Breast epithelium (tissue), 4 donors: ENCODE measurements around the gene NCAPG2. TPM values are rescaled to one million over a fixed set of nuclear protein-coding genes. Genes with fewer than 3 reads are reported as not detected.

Experiments used
- DNase-seq, 2 donors: peaks; one replicate each; pipeline ENCODE4 v3.0.0-alpha.2; 2019; ENCODE audit warnings: low spot score in 2 of 2
- H3K27ac ChIP-seq, 2 donors: fragments of 200-600 bp; sonication (generic) in 1 of 2; one replicate each; pipeline ENCODE4 v1.5.1; 2016 to 2019; ENCODE audit warnings: mild to moderate bottlenecking in 1 of 2
- H3K27me3 ChIP-seq, 2 donors: fragments of 200-600 bp; sonication (generic) in 1 of 2; one replicate each; pipeline versions ENCODE4 v1.5.1 to v1.6.0; 2017 to 2019; ENCODE audit warnings: control low read depth in 1 of 2, mild to moderate bottlenecking in 1 of 2
- H3K36me3 ChIP-seq: fragments of 200-600 bp; one replicate; pipeline ENCODE4 v1.5.1; 2019
- H3K4me1 ChIP-seq, 2 donors: fragments of 200-600 bp; sonication (generic); one replicate each; pipeline ENCODE4 v1.5.1; 2016 to 2019; ENCODE audit warnings: control low read depth in 1 of 2
- H3K4me3 ChIP-seq, 3 donors: fragments of 200-600 bp; sonication (generic); 1 replicate in 2 of 3; 2 replicates in 1 of 3; pipeline ENCODE4 v1.5.1; 2016 to 2019; ENCODE audit warnings: mild to moderate bottlenecking in 3 of 3, moderate library complexity in 2 of 3
- H3K9me3 ChIP-seq, 2 donors: fragments of 200-600 bp; sonication (generic) in 1 of 2; one replicate each; pipeline ENCODE4 v1.5.1; 2016 to 2019; ENCODE audit warnings: control low read depth in 1 of 2
- CTCF ChIP-seq, 3 donors: fragments of 450-650 bp; IDR thresholded peaks; one replicate each; pipeline ENCODE4 v1.5.1; 2016 to 2017; ENCODE audit warnings: antibody characterized with exemption in 3 of 3, mild to moderate bottlenecking in 3 of 3, moderate library complexity in 3 of 3
- POLR2A ChIP-seq: fragments of 450-650 bp; IDR thresholded peaks from one replicate; pipeline ENCODE4 v1.6.1; 2016; ENCODE audit warnings: antibody characterized with exemption, mild to moderate bottlenecking, moderate library complexity
- POLR2AphosphoS5 ChIP-seq, 3 donors: sonication (generic); formaldehyde crosslinking; IDR thresholded peaks; one replicate each; pipeline ENCODE4 v1.6.1; 2017; ENCODE audit warnings: antibody characterized with exemption in 3 of 3
- intact Hi-C: fragments of 100-400 bp; cut with DNase I; formaldehyde crosslinking; loops from one replicate; pipeline ENCODE4 v1.15.1; 2023; ENCODE audit warnings: low total_unique reads
- total RNA-seq, 3 donors: library from RNA; depleted of rRNA; stranded (reverse); fragments of >200 nt; gene quantifications; one replicate each; pipeline ENCODE4 v1.1.0, GENCODE V29; 2016

The NCAPG2 gene
- total RNA-seq, 3 donors from 2014 or later: 9.8 to 12.5 (median 10.4) TPM

GRCh38 chr7:158620839-158621441 lies 83.7 kb downstream of the NCAPG2 start:
- TF ChIP-seq POLR2AphosphoS5 (IDR thresholded peaks at IDR 0.05): no peak
- no peak for TF ChIP-seq CTCF (IDR thresholded peaks at IDR 0.05)
- TF ChIP-seq POLR2A: no peak
- H3K27me3 ChIP-seq: no peaks in the 10 kb centered on the region
- H3K9me3 ChIP-seq: no peaks in the 10 kb centered on the region
- H3K36me3 ChIP-seq: no peaks in the 10 kb centered on the region
- H3K27ac ChIP-seq: no peak overlapping the region
- H3K4me3 ChIP-seq: no peak overlapping the region
- H3K4me1 ChIP-seq: no peaks in the 10 kb centered on the region
- intact Hi-C loops: no loop called here
- no peak for DNase-seq

- Histone ChIP-seq H3K4me1 (no peaks in the 10 kb centered on the region), H3K36me3 (no peaks in the 10 kb centered on the region), H3K27me3 (no peaks in the 10 kb centered on the region), H3K27ac (no peak overlapping the region), H3K9me3 (no peaks in the 10 kb centered on the region), H3K4me3 (no peak overlapping the region)
- no peak for DNase-seq
- TF ChIP-seq POLR2A (no peak), CTCF (IDR thresholded peaks at IDR 0.05) (no peak), POLR2AphosphoS5 (IDR thresholded peaks at IDR 0.05) (no peak)
- intact Hi-C loops: no loop called here
Observed at GRCh38 chr7:158620418-158620817, 84.2 kb downstream of the NCAPG2 start.

DNA sequence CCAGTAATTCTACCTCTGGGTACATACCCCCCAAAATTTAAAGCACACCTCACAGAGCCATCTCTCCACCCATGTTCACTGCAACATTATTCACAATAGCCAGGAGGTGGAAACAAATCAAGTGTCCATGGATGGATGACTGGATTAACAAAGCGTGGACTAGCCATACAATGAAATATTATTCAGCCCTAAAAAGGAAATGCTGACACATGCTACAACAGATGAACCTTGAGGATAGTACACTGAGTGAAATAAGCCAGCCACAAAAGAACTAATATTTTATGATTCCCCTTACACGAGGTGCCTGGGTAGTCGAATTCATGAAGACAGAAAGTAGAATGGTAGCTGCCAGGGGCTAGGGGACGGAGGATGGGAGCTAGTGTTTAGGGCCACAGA lies 85.9 kb downstream of the NCAPG2 start:
- intact Hi-C loops: no loop called here
- Histone ChIP-seq H3K27ac (no peak overlapping the region), H3K27me3 (no peaks in the 10 kb centered on the region), H3K4me3 (no peak overlapping the region), H3K4me1 (no peaks in the 10 kb centered on the region), H3K36me3 (no peaks in the 10 kb centered on the region), H3K9me3 (no peaks in the 10 kb centered on the region)
- no peak for TF ChIP-seq POLR2AphosphoS5 (IDR thresholded peaks at IDR 0.05)
- no peak for TF ChIP-seq CTCF (IDR thresholded peaks at IDR 0.05)
- no peak for TF ChIP-seq POLR2A
- DNase-seq: no peak

DNA sequence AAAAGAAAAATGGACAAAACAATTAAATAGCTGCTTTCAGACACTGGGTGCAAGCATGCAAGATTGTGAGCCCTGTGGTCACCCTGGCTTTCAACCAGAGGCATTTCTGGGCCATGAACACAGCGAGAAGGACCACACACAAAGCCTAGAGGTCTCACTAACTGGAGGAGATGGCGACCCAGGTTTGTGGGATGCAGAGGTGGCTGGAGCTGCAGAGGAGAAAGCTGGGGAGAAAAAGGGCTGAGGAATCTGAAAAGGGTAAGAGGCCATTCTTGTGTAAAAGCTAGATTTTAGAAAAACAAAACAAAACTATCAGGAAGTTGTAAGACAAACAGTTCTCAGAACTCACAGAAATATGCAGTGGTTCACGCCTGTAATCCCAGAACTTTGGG lies 86.9 kb downstream of the NCAPG2 start:
- H3K9me3 ChIP-seq: no peaks in the 10 kb centered on the region
- intact Hi-C loops: no loop called here
- H3K36me3 ChIP-seq: no peaks in the 10 kb centered on the region
- no peak for TF ChIP-seq POLR2A
- no peak for DNase-seq
- no peak overlapping the region for H3K27ac ChIP-seq
- no peak overlapping the region for H3K4me3 ChIP-seq
- H3K27me3 ChIP-seq: no peaks in the 10 kb centered on the region
- no peaks in the 10 kb centered on the region for H3K4me1 ChIP-seq

GRCh38 chr7:158616050-158616449 lies 88.6 kb downstream of the NCAPG2 start:
- TF ChIP-seq POLR2A (no peak), CTCF (IDR thresholded peaks at IDR 0.05) (no peak)
- no peaks in the 10 kb centered on the region for H3K36me3 ChIP-seq
- no peaks in the 10 kb centered on the region for H3K27me3 ChIP-seq
- intact Hi-C loops: no loop called here
- H3K27ac ChIP-seq: no peak overlapping the region
- H3K4me1 ChIP-seq: no peaks in the 10 kb centered on the region
- no peak for DNase-seq
- H3K9me3 ChIP-seq: no peaks in the 10 kb centered on the region
- H3K4me3 ChIP-seq: no peak overlapping the region

DNA sequence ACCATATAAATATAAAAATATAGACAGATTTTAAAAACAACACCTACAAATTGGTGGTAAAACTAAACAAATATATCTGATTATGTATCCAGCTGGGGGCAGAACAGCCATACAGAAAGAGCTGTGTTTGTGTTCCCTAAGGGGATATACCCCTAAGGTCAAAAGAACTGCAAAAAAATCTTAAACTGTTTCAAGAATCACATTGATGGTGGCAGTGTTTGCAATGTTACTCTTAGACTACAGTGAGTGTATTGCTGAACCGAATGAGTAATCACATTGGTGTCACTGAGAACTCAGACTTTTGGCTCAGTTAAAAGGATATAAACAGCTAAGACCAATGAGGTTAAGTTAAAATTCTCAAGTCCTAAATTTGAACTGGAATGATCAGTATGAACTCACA lies 89.9 kb downstream of the NCAPG2 start:
- intact Hi-C loops: no loop called here
- Histone ChIP-seq H3K9me3 (no peaks in the 10 kb centered on the region), H3K36me3 (no peaks in the 10 kb centered on the region), H3K4me1 (no peaks in the 10 kb centered on the region), H3K27ac (no peak overlapping the region), H3K4me3 (no peak overlapping the region), H3K27me3 (no peaks in the 10 kb centered on the region)
- TF ChIP-seq POLR2AphosphoS5 (IDR thresholded peaks at IDR 0.05): no peak
- TF ChIP-seq CTCF (IDR thresholded peaks at IDR 0.05): no peak
- no peak for TF ChIP-seq POLR2A
- no peak for DNase-seq
